ENCODE data around the gene NCAPG2. TPM values are rescaled to one million over a fixed set of nuclear protein-coding genes. Genes with fewer than 3 reads are reported as not detected.
A peak's percentile ranks its signal among the peaks of the same experiment; 100 is the strongest.
"Not testable (repeated sequence)": the region's sequence is repeated elsewhere in the genome, so short reads cannot be mapped to it uniquely, and the experiment has no call there.

The NCAPG2 gene
- polyA plus RNA-seq, 1 experiment = 19.5 TPM

DNA sequence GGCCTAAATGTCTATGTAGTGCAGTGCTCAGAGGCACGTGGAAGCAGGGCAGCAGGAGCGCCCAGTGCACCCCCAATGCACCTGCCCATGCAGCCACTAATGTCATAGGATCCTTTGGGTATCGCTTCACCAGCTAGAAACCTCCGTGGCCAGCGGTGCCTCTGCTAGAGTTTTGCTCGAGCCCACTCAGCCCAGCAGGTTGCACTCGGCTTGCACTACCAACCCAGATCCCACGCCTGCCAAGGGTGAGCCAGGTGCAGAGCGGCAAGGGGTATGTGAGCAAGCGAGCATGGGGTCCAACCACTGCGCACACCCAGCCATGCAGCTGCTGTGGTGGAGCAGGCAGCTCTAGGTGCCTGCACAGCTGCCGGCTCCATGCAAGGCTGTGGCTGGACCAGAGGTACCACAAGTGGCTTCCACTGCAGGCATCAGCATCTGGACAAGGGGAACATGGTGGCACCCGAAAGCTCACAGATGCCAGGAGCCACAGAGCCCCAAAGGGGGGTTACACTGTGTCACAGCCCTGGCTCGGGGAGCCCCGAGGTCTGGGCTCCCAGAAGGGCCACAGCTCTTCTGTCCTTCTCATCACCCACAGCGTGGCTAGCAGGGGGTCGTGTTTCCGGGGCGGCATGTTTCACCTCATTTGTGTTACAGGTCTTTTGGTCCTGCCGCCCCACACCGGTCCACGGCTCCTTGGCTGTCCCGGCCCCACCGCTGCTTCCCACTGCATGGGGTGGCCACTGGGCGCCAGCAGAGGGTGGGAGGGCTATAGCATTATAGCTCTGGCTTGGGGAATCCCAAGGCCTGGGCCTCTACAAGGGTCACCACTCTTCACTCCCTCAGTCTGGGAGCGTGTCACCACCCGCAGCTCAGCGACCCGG is 2.3 kb upstream of the NCAPG2 start:
- CTCF ChIA-PET = interaction anchor here (0.7 to 2.2 kb wide), 2 partner anchors 16 to 270 kb away, joined by 3 to 9 read pairs; no protein-coding TSS in a partner anchor

DNA sequence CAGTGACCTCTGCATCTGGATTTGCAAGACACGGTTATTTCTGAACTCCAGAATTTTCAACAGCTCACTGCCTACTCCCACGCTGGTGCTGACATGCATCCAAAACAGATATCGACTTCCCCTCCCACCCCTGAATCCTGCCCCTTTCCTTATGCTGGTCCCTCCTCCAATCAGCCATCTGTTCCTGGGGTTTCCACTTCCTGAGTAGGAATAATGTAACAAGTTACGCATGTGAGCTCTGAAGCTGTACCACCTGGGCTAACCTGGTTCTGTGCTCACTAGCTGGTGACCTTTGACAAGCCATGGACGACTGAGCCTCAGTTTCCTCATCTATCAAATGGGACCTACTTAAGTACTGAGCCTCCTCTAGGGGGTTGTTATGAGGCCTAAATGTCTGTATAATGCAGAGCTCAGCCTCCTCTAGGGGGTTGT is 1.7 kb upstream of the NCAPG2 start:
- CTCF ChIA-PET = interaction anchor here (0.7 to 2.2 kb wide), 2 partner anchors 15 to 271 kb away, joined by 3 to 9 read pairs; no protein-coding TSS in a partner anchor
- TF ChIP-seq, protein P1, sequence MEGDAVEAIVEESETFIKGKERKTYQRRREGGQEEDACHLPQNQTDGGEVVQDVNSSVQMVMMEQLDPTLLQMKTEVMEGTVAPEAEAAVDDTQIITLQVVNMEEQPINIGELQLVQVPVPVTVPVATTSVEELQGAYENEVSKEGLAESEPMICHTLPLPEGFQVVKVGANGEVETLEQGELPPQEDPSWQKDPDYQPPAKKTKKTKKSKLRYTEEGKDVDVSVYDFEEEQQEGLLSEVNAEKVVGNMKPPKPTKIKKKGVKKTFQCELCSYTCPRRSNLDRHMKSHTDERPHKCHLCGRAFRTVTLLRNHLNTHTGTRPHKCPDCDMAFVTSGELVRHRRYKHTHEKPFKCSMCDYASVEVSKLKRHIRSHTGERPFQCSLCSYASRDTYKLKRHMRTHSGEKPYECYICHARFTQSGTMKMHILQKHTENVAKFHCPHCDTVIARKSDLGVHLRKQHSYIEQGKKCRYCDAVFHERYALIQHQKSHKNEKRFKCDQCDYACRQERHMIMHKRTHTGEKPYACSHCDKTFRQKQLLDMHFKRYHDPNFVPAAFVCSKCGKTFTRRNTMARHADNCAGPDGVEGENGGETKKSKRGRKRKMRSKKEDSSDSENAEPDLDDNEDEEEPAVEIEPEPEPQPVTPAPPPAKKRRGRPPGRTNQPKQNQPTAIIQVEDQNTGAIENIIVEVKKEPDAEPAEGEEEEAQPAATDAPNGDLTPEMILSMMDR (IDR thresholded peaks at IDR 0.05; ENCODE audit: insufficient read depth, low read depth, low read length) = no peak
- DNase-seq (ENCODE audit: low read depth) = no peak
- Histone ChIP-seq H3K27me3 (ENCODE audit: control insufficient read depth, insufficient read depth, low read length) (no peaks in the 10 kb centered on the region), H3K4me3 (ENCODE audit: low read depth, low read length) (no peak overlapping the region), H3K36me3 (ENCODE audit: control insufficient read depth, insufficient read depth, low read length) (no peaks in the 10 kb centered on the region)
- POLR2A ChIA-PET = interaction anchor here (0.7 kb wide), 1 partner anchor 328 kb away, joined by 6 read pairs; no protein-coding TSS in a partner anchor

More for the DNA sequence above, 2.3 kb upstream of the NCAPG2 start:
- H3K4me3 ChIP-seq (ENCODE audit: low read depth, low read length) = no peak overlapping the region
- TF ChIP-seq, protein P1 (IDR thresholded peaks at IDR 0.05; ENCODE audit: insufficient read depth, low read depth, low read length) = no peak
- H3K27me3 ChIP-seq (ENCODE audit: control insufficient read depth, insufficient read depth, low read length) = no peaks in the 10 kb centered on the region
- DNase-seq (ENCODE audit: low read depth) = no peak
- H3K36me3 ChIP-seq (ENCODE audit: control insufficient read depth, insufficient read depth, low read length) = no peaks in the 10 kb centered on the region
- POLR2A ChIA-PET = interaction anchor here (0.7 kb wide), 1 partner anchor 329 kb away, joined by 6 read pairs; no protein-coding TSS in a partner anchor

DNA sequence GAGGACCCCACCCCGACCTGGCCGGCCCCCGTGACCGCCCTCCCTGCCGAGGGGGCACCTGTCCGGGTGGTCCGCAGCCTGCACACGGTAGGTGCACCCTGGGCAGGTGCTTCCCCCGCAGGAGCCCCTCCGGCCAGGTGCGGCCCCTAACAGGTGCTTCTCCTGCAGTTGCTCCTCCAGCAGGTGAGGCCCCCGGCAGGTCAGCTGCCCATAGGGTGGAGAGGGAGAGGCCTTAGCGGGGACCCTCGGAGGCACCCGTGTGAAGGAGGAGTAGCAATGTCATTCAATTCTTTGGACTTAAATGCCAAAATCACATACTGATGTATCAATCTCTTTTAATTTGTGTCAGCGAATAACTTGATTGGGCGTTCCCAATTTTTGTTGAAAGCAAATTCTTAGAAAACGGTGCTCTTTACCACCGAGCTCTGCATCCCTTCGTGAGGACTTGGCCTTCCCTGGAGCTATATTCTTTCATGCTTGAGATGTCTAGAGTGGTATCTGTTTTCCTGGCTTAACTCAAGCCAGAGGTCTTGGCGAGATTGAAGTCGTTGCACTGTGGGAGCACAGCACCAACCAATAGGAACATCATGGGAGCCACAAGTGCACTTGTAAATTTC is 738 bp upstream of the NCAPG2 start:
- POLR2A ChIA-PET = no interaction called here
- TF ChIP-seq, protein P1 (IDR thresholded peaks at IDR 0.05; ENCODE audit: insufficient read depth, low read depth, low read length) = no peak
- Histone ChIP-seq H3K27me3 (ENCODE audit: control insufficient read depth, insufficient read depth, low read length) (no peaks in the 10 kb centered on the region), H3K36me3 (ENCODE audit: control insufficient read depth, insufficient read depth, low read length) (no peaks in the 10 kb centered on the region), H3K4me3 (ENCODE audit: low read depth, low read length) (peak overlapping the region; percentile 70)
- DNase-seq (ENCODE audit: low read depth) = no peak
- CTCF ChIA-PET = interaction anchor here (0.6 to 2.2 kb wide), 3 partner anchors 9 to 272 kb away, joined by 3 to 9 read pairs (median 3); no protein-coding TSS in a partner anchor

DNA sequence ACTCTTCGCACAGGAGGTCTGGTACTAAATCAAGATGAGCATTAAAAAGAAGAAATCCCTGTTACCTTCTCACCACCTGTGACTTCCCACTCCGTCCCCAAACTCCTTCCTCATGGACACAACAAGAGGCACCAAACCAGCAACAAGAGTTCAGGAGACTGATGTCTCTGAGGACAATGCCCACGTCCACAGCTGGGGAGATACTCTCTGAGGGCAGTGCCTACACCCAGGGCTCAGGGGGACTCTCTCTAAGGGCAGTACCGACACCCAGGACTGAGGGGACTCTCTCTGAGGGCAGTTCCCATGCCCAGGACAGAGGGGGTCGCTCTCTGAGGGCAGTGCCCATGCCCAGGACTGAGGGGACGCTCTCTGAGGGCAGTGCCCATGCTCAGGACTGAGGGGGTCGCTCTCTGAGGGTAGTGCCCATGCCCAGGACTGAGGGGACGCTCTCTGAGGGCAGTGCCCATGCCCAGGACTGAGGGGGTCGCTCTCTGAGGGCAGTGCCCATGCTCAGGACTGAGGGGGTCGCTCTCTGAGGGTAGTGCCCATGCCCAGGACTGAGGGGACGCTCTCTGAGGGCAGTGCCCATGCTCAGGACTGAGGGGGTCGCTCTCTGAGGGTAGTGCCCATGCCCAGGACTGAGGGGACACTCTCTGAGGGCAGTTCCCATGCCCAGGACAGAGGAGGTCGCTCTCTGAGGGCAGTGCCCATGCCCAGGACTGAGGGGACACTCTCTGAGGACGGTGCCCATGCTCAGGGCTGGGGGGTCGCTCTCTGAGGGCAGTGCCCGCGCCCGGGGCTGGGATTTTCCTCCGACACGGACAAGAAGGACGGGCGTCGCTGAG is 703 bp downstream of the NCAPG2 start:
- POLR2A ChIA-PET; CTCF ChIA-PET; H3K36me3 ChIP-seq (ENCODE audit: control insufficient read depth, insufficient read depth, low read length); H3K27me3 ChIP-seq (ENCODE audit: control insufficient read depth, insufficient read depth, low read length); DNase-seq (ENCODE audit: low read depth): not testable (repeated sequence)
- H3K4me3 ChIP-seq (ENCODE audit: low read depth, low read length) = peak overlapping the region; percentile 70

DNA sequence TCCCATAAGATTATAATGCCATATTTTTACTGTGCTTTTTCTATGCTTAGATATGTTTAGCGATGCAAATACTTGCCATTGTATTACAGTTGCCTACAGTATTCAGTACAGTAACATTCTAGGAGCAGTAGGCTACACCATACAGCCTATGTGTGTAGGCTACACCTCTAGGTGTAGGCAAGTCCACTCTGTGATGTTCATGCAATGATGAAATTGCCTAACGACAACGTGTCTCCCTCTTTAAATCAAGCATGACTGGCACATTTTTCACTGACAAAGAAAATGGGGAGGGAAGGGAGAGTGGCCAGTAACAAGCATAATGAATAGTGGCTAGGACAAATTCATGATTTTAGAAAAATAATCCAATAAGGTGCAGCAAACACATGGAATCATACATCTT is 1.7 kb downstream of the NCAPG2 start:
- ChIA-PET CTCF (no interaction called here), POLR2A (no interaction called here)
- no peak overlapping the region for H3K4me3 ChIP-seq (ENCODE audit: low read depth, low read length)
- DNase-seq (ENCODE audit: low read depth) = no peak
- H3K27me3 ChIP-seq (ENCODE audit: control insufficient read depth, insufficient read depth, low read length) = no peaks in the 10 kb centered on the region
- TF ChIP-seq, protein P1 (IDR thresholded peaks at IDR 0.05; ENCODE audit: insufficient read depth, low read depth, low read length) = no peak
- H3K36me3 ChIP-seq (ENCODE audit: control insufficient read depth, insufficient read depth, low read length) = no peaks in the 10 kb centered on the region
